HEK293T (cell line): ENCODE data around the gene ZNF41.
"Not testable (repeated sequence)": the region's sequence is repeated elsewhere in the genome, so short reads cannot be mapped to it uniquely, and the experiment has no call there.

ENCODE experiments used
- CTCF ChIA-PET: fragments of 350-600 bp; formaldehyde crosslinking; extraction: SDS; loops from one replicate; lab custom pipeline; 2021; ENCODE audit warnings: antibody characterized with exemption, inconsistent platforms; lab: Yijun Ruan, JAX
- POLR2A ChIA-PET: fragments of 350-600 bp; formaldehyde crosslinking; extraction: SDS; loops from one replicate; lab custom pipeline; 2020; ENCODE audit warnings: antibody characterized with exemption, inconsistent platforms; lab: Yijun Ruan, JAX
- DNase-seq: peaks from one replicate; pipeline ENCODE4 v3.0.0; 2012; ENCODE audit warnings: mixed read lengths; ENCODE audit errors: extremely low spot score
- ARNT ChIP-seq: fragments of 450-650 bp; IDR thresholded peaks from 2 replicates; pipeline ENCODE4 v1.6.1; 2017; ENCODE audit warnings: mild to moderate bottlenecking
- BHLHE40 ChIP-seq: fragments of 450-650 bp; IDR thresholded peaks from 2 replicates; pipeline ENCODE4 v1.6.1; 2016; ENCODE audit warnings: mild to moderate bottlenecking, moderate library complexity, borderline replicate concordance
- CTBP1 ChIP-seq: fragments of 450-650 bp; IDR thresholded peaks from 2 replicates; pipeline ENCODE4 v1.6.1; 2016; ENCODE audit warnings: borderline replicate concordance
- ELF4 ChIP-seq: fragments of 450-650 bp; IDR thresholded peaks from 2 replicates; pipeline ENCODE4 v1.6.1; 2017; ENCODE audit warnings: antibody characterized with exemption
- FOXA1 ChIP-seq: fragments of 450-650 bp; IDR thresholded peaks from 2 replicates; pipeline ENCODE4 v1.6.1; 2016; ENCODE audit warnings: mild to moderate bottlenecking
- FOXK2 ChIP-seq: fragments of 450-650 bp; IDR thresholded peaks from 2 replicates; pipeline ENCODE4 v1.6.1; 2016; ENCODE audit warnings: mild to moderate bottlenecking
- FOXM1 ChIP-seq: fragments of 450-650 bp; IDR thresholded peaks from 2 replicates; pipeline ENCODE4 v1.6.1; 2017; ENCODE audit warnings: mild to moderate bottlenecking, borderline replicate concordance
- HDGF ChIP-seq: fragments of 450-650 bp; IDR thresholded peaks from 2 replicates; pipeline ENCODE4 v1.6.1; 2017; ENCODE audit warnings: antibody characterized with exemption, borderline replicate concordance
- L3MBTL2 ChIP-seq: fragments of 450-650 bp; conservative IDR thresholded peaks from 2 replicates; pipeline ENCODE4 v1.6.1; 2016; ENCODE audit warnings: mild to moderate bottlenecking
- LEF1 ChIP-seq: fragments of 450-650 bp; IDR thresholded peaks from 2 replicates; pipeline ENCODE4 v1.6.1; 2017; ENCODE audit warnings: mild to moderate bottlenecking, borderline replicate concordance
- NFRKB ChIP-seq: fragments of 450-650 bp; IDR thresholded peaks from 2 replicates; pipeline ENCODE4 v1.6.1; 2016; ENCODE audit warnings: mild to moderate bottlenecking, moderate library complexity
- PKNOX1 ChIP-seq: fragments of 450-650 bp; IDR thresholded peaks from 2 replicates; pipeline ENCODE4 v1.6.1; 2016
- SP1 ChIP-seq: fragments of 450-650 bp; IDR thresholded peaks from 2 replicates; pipeline ENCODE4 v1.6.1; 2017
- SUZ12 ChIP-seq: fragments of 450-650 bp; IDR thresholded peaks from 2 replicates; pipeline ENCODE4 v1.6.1; 2016; ENCODE audit warnings: mild to moderate bottlenecking
- TARDBP ChIP-seq: fragments of 450-650 bp; IDR thresholded peaks from 2 replicates; pipeline ENCODE4 v1.6.1; 2016
- ZNF384 ChIP-seq: fragments of 450-650 bp; IDR thresholded peaks from 2 replicates; pipeline ENCODE4 v1.6.1; 2016

Gene ZNF41

GRCh38 chrX:47515941-47516665, 33.1 kb upstream of the ZNF41 start:
- TF ChIP-seq FOXK2: no peak
- TF ChIP-seq ZNF384: no peak
- TF ChIP-seq SP1: no peak
- TF ChIP-seq CTBP1: no peak
- no peak for TF ChIP-seq SUZ12
- TF ChIP-seq HDGF: no peak
- no peak for TF ChIP-seq NFRKB
- TF ChIP-seq PKNOX1: no peak
- no peak for TF ChIP-seq FOXA1
- TF ChIP-seq ELF4: no peak
- TF ChIP-seq L3MBTL2: no peak
- TF ChIP-seq LEF1: no peak
- no peak for TF ChIP-seq TARDBP
- no peak for TF ChIP-seq ARNT
- no peak for TF ChIP-seq BHLHE40
- TF ChIP-seq FOXM1: no peak
- POLR2A ChIA-PET: no interaction called here
- CTCF ChIA-PET: interaction anchor here (0.6 kb wide), 1 partner anchor 505 kb away, joined by 3 read pairs; no protein-coding TSS in a partner anchor
- no peak for DNase-seq

- no peak for DNase-seq
- no peak for TF ChIP-seq CTBP1
- ChIA-PET CTCF (interaction anchor here (1.1 kb wide), 1 partner anchor 26 kb away, joined by 3 read pairs; no protein-coding TSS in a partner anchor), POLR2A (interaction anchor here (2.1 kb wide), 1 partner anchor 13 kb away, joined by 9 read pairs; no protein-coding TSS in a partner anchor)
These were observed 31.7 kb upstream of the ZNF41 start for GRCh38 chrX:47514533-47515235.

GRCh38 chrX:47513034-47513965, 30.3 kb upstream of the ZNF41 start:
- ChIA-PET CTCF (interaction anchor here (0.6 kb wide), 1 partner anchor 514 kb away, joined by 3 read pairs; no protein-coding TSS in a partner anchor), POLR2A (interaction anchor here (0.9 to 2.1 kb wide), 2 partner anchors 10 to 12 kb away, joined by 6 to 9 read pairs; no protein-coding TSS in a partner anchor)
- DNase-seq: not testable (repeated sequence)
- peak; percentile 66 for TF ChIP-seq L3MBTL2

- CTCF ChIA-PET, DNase-seq: not testable (repeated sequence)
- POLR2A ChIA-PET: interaction anchor here (2.1 kb wide), 1 partner anchor 11 kb away, joined by 9 read pairs; no protein-coding TSS in a partner anchor
These were observed 29.4 kb upstream of the ZNF41 start for GRCh38 chrX:47512383-47512782.

- ChIA-PET POLR2A (no interaction called here), CTCF (no interaction called here)
- no peak for DNase-seq
- no peak for TF ChIP-seq NFRKB
- no peak for TF ChIP-seq SP1
- no peak for TF ChIP-seq ZNF384
- no peak for TF ChIP-seq CTBP1
- no peak for TF ChIP-seq BHLHE40
These were observed 24.3 kb upstream of the ZNF41 start for GRCh38 chrX:47507153-47507867.

GRCh38 chrX:47503151-47503550, 20.1 kb upstream of the ZNF41 start:
- TF ChIP-seq CTBP1 (no peak), SUZ12 (no peak), LEF1 (no peak), FOXM1 (no peak), ZNF384 (no peak), TARDBP (no peak), ELF4 (no peak), BHLHE40 (no peak), L3MBTL2 (no peak), ARNT (no peak), FOXK2 (no peak)
- DNase-seq: no peak
- ChIA-PET POLR2A (interaction anchor here (1.0 kb wide), 1 partner anchor 20 kb away, joined by 5 read pairs; no protein-coding TSS in a partner anchor), CTCF (interaction anchor here (0.7 kb wide), 2 partner anchors 15 to 310 kb away, joined by 3 to 4 read pairs; no protein-coding TSS in a partner anchor)
